ENCODE measurements around the gene TSHR. TPM values are rescaled to one million over a fixed set of nuclear protein-coding genes. Genes with fewer than 3 reads are reported as not detected.

The TSHR gene
- total RNA-seq, 2 experiments from 2014 or later = not detected

GRCh38 chr14:80940146-80940545, 15.3 kb upstream of the TSHR start:
- DNase-seq = peak in 2 of 14 experiments; percentile 25 to 27
- Mint-ChIP-seq H3K36me3 (ENCODE audit: low read depth) (peaks cover 7% of the 10 kb centered on the region), H3K4me3 (peak overlapping the region; percentile 79), H3K9me3 (no peaks in the 10 kb centered on the region), H3K27me3 (no peaks in the 10 kb centered on the region), H3K27ac (peak overlapping the region; percentile 57), H3K4me1 (ENCODE audit: low read depth) (peaks cover 40% of the 10 kb centered on the region)
- ChIA-PET CTCF (interaction anchor here (0.5 kb wide), 1 partner anchor 344 kb away, joined by 4 read pairs; no protein-coding TSS in a partner anchor), POLR2A (no interaction called here)
- H3K4me3 ChIP-seq (ENCODE audit: low read length) = no peak overlapping the region
- H3K36me3 ChIP-seq (ENCODE audit: insufficient read depth, low read length) = no peaks in the 10 kb centered on the region
- TF ChIP-seq CTCF (IDR thresholded peaks at IDR 0.05) = no peak
- no peaks in the 10 kb centered on the region for H3K9me3 ChIP-seq (ENCODE audit: control insufficient read depth in 1 of 2, insufficient read depth in 1 of 2, low read length in 2 of 2)
- intact Hi-C loops (cut with DNase I, micrococcal nuclease) = loop anchor here in 1 of 2 experiments (5.0 kb wide), 1 partner anchor 592 kb away; the partner anchor contains the start of gene SEL1L
- ATAC-seq (ENCODE audit: poor library complexity) = peak; percentile 39
- no peak overlapping the region for H3K27ac ChIP-seq (ENCODE audit: low read depth in 1 of 2, low read length in 2 of 2)
- H3K27me3 ChIP-seq (ENCODE audit: control insufficient read depth in 1 of 2, insufficient read depth in 2 of 2, low read length in 2 of 2) = no peaks in the 10 kb centered on the region
- H3K4me1 ChIP-seq (ENCODE audit: insufficient read depth, low read length) = peaks cover 17% of the 10 kb centered on the region

GRCh38 chr14:80941241-80942185, 13.9 kb upstream of the TSHR start, which contains the start of gene CEP128:
Gene CEP128 (minus strand): TSS chr14:80941738.
- peak; percentile 68 to 92 (median 78) for DNase-seq
- Histone ChIP-seq H3K27me3 (ENCODE audit: control insufficient read depth in 1 of 2, insufficient read depth in 2 of 2, low read length in 2 of 2) (no peaks in the 10 kb centered on the region), H3K36me3 (ENCODE audit: insufficient read depth, low read length) (no peaks in the 10 kb centered on the region), H3K4me3 (ENCODE audit: low read length) (peak within 1 kb of the TSS; percentile 65), H3K27ac (ENCODE audit: low read depth in 1 of 2, low read length in 2 of 2) (peak within 1 kb of the TSS; percentile 15 to 18), H3K4me1 (ENCODE audit: insufficient read depth, low read length) (peaks cover 17% of the 10 kb centered on the region), H3K9me3 (ENCODE audit: control insufficient read depth in 1 of 2, insufficient read depth in 1 of 2, low read length in 2 of 2) (no peaks in the 10 kb centered on the region)
- TF ChIP-seq CTCF (IDR thresholded peaks at IDR 0.05) = no peak
- no peaks in the 10 kb centered on the region for H3K36me3 Mint-ChIP-seq (ENCODE audit: low read depth)
- peak within 1 kb of the TSS; percentile 87 for H3K27ac Mint-ChIP-seq
- intact Hi-C loops (cut with DNase I, micrococcal nuclease) = loop anchor here (1.0 to 5.0 kb wide), 2 partner anchors 10 to 591 kb away; partner anchors contain the start of gene SEL1L (in 1 of the 2)
- peaks cover 4% of the 10 kb centered on the region for H3K27me3 Mint-ChIP-seq
- ChIA-PET POLR2A (interaction anchor here (1.0 to 2.8 kb wide), 5 partner anchors 11 to 279 kb away, joined by 3 to 16 read pairs (median 5); partner anchors contain the start of gene GTF2A1), CTCF (interaction anchor here (0.9 to 1.4 kb wide), 3 partner anchors 10 to 229 kb away, joined by 3 read pairs; partner anchors contain the start of gene TSHR)
- peaks cover 33% of the 10 kb centered on the region for H3K4me1 Mint-ChIP-seq (ENCODE audit: low read depth)
- peak within 1 kb of the TSS; percentile 93 for H3K4me3 Mint-ChIP-seq
- H3K9me3 Mint-ChIP-seq = no peaks in the 10 kb centered on the region
- ATAC-seq (ENCODE audit: poor library complexity) = peak; percentile 82

- H3K9me3 Mint-ChIP-seq = no peaks in the 10 kb centered on the region
- ATAC-seq (ENCODE audit: poor library complexity) (peak; percentile 39), DNase-seq (peak in 3 of 14 experiments; percentile 22 to 31 (median 28))
- peaks cover 33% of the 10 kb centered on the region for H3K4me1 Mint-ChIP-seq (ENCODE audit: low read depth)
- Histone ChIP-seq H3K36me3 (ENCODE audit: insufficient read depth, low read length) (no peaks in the 10 kb centered on the region), H3K4me3 (ENCODE audit: low read length) (peak overlapping the region; percentile 65), H3K27ac (ENCODE audit: low read depth in 1 of 2, low read length in 2 of 2) (peak overlapping the region; percentile 15 to 18), H3K9me3 (ENCODE audit: control insufficient read depth in 1 of 2, insufficient read depth in 1 of 2, low read length in 2 of 2) (no peaks in the 10 kb centered on the region), H3K27me3 (ENCODE audit: control insufficient read depth in 1 of 2, insufficient read depth in 2 of 2, low read length in 2 of 2) (no peaks in the 10 kb centered on the region), H3K4me1 (ENCODE audit: insufficient read depth, low read length) (peaks cover 17% of the 10 kb centered on the region)
- POLR2A ChIA-PET = interaction anchor here (1.0 to 2.8 kb wide), 6 partner anchors 11 to 279 kb away, joined by 3 to 16 read pairs (median 4); partner anchors contain the start of gene GTF2A1
- peak overlapping the region; percentile 93 for H3K4me3 Mint-ChIP-seq
- CTCF ChIA-PET = interaction anchor here (0.9 to 1.4 kb wide), 2 partner anchors 11 to 13 kb away, joined by 3 read pairs; partner anchors contain the start of gene TSHR
- intact Hi-C loops (cut with DNase I, micrococcal nuclease) = loop anchor here (1.0 to 5.0 kb wide), 2 partner anchors 11 to 590 kb away; partner anchors contain the start of gene SEL1L (in 1 of the 2)
- no peaks in the 10 kb centered on the region for H3K36me3 Mint-ChIP-seq (ENCODE audit: low read depth)
- H3K27ac Mint-ChIP-seq = peak overlapping the region; percentile 87
- no peak for TF ChIP-seq CTCF (IDR thresholded peaks at IDR 0.05)
- H3K27me3 Mint-ChIP-seq = peaks cover 4% of the 10 kb centered on the region
These were observed 13.2 kb upstream of the TSHR start for GRCh38 chr14:80942191-80942600.

Measured in CD4-positive, alpha-beta T cell (primary cell).